Neural cell (in vitro differentiated cells): Measurements from ENCODE around the gene SPZ1.

Source experiments
- CTCF ChIP-seq: fragments of 450-650 bp; IDR thresholded peaks from 2 replicates; pipeline ENCODE4 v1.5.1; 2014; ENCODE audit warnings: antibody characterized with exemption, mild to moderate bottlenecking, moderate library complexity; ENCODE audit not compliant: poor library complexity, severe bottlenecking
- EP300 ChIP-seq: fragments of 450-650 bp; conservative IDR thresholded peaks from 2 replicates; pipeline ENCODE4 v1.6.1; 2014; ENCODE audit warnings: antibody characterized with exemption, mild to moderate bottlenecking, moderate library complexity; ENCODE audit not compliant: poor library complexity, severe bottlenecking
- EZH2 ChIP-seq: fragments of 200-600, 300-800 bp; shearing (Covaris generic), sonication (generic); IDR thresholded peaks from 2 replicates; pipeline ENCODE4 v1.6.1; 2014; ENCODE audit warnings: antibody characterized with exemption, low read length, borderline replicate concordance, mild to moderate bottlenecking; ENCODE audit not compliant: insufficient read depth, poor library complexity, severe bottlenecking
- POLR2AphosphoS5 ChIP-seq: IDR thresholded peaks from 2 replicates; pipeline ENCODE4 v1.6.1; 2012
- REST ChIP-seq: IDR thresholded peaks from 2 replicates; pipeline ENCODE4 v1.6.1; 2012; ENCODE audit warnings: borderline replicate concordance
- SMC3 ChIP-seq: fragments of 450-650 bp; conservative IDR thresholded peaks from 2 replicates; pipeline ENCODE4 v1.6.1; 2014; ENCODE audit warnings: antibody characterized with exemption, mild to moderate bottlenecking, moderate library complexity; ENCODE audit not compliant: poor library complexity
- TAF1 ChIP-seq: IDR thresholded peaks from 2 replicates; pipeline ENCODE4 v1.6.1; 2012; ENCODE audit warnings: low read depth

GRCh38 chr5:80348171-80348570 lies 28.4 kb downstream of the SPZ1 start:
- TF ChIP-seq CTCF (no peak), REST (no peak), SMC3 (no peak), EZH2 (no peak), POLR2AphosphoS5 (no peak), TAF1 (no peak), EP300 (no peak)
